HG03469 (cell line): ENCODE results near the gene ST8SIA3.
"Not testable (repeated sequence)": the region's sequence is repeated elsewhere in the genome, so short reads cannot be mapped to it uniquely, and the experiment has no call there.

Experiments used
- ATAC-seq: cut with Tn5 transposase; IDR thresholded peaks from one replicate; pipeline ENCODE4 v1.9.1; 2021; ENCODE audit warnings: mild to moderate bottlenecking, moderate library complexity, moderate number of reproducible peaks; ENCODE audit not compliant: unreplicated experiment

ST8SIA3 gene

GRCh38 chr18:57362714-57363113 is 10.4 kb downstream of the ST8SIA3 start:
- ATAC-seq: no peak

- ATAC-seq: no peak
These were observed 12.1 kb downstream of the ST8SIA3 start for GRCh38 chr18:57364460-57364859.

GRCh38 chr18:57366528-57367081 is 14.2 kb downstream of the ST8SIA3 start:
- no peak for ATAC-seq

GRCh38 chr18:57372444-57372843 is 20.1 kb downstream of the ST8SIA3 start:
- no peak for ATAC-seq

GRCh38 chr18:57373017-57373416 is 20.7 kb downstream of the ST8SIA3 start:
- no peak for ATAC-seq

GRCh38 chr18:57376503-57376902 is 24.1 kb downstream of the ST8SIA3 start:
- no peak for ATAC-seq

- no peak for ATAC-seq
These were observed 36.9 kb downstream of the ST8SIA3 start for GRCh38 chr18:57389271-57389670.

- ATAC-seq: no peak
These were observed 37.7 kb downstream of the ST8SIA3 start for GRCh38 chr18:57390044-57390443.

- not testable (repeated sequence) for ATAC-seq
These were observed 42.4 kb downstream of the ST8SIA3 start for GRCh38 chr18:57394749-57395148.

- ATAC-seq: not testable (repeated sequence)
These were observed 44.5 kb downstream of the ST8SIA3 start for GRCh38 chr18:57396831-57397230.

- no peak for ATAC-seq
These were observed 45.2 kb downstream of the ST8SIA3 start for GRCh38 chr18:57397440-57398132.

- no peak for ATAC-seq
These were observed 52.0 kb downstream of the ST8SIA3 start for GRCh38 chr18:57404345-57404744.

- ATAC-seq: no peak
These were observed 57.3 kb downstream of the ST8SIA3 start for GRCh38 chr18:57409650-57410049.

GRCh38 chr18:57410749-57411148 is 58.4 kb downstream of the ST8SIA3 start:
- no peak for ATAC-seq

- no peak for ATAC-seq
These were observed 64.2 kb downstream of the ST8SIA3 start for GRCh38 chr18:57416542-57416941.
